OCI-LY7 (cell line): Measurements from ENCODE around the gene TKFC. TPM values are rescaled to one million over a fixed set of nuclear protein-coding genes. Genes with fewer than 3 reads are reported as not detected.

Source experiments
- BruUV-seq: library from RNA; stranded (reverse); fragments of 400-500 nt; replicated peaks from 2 replicates; lab custom pipeline; 2021; lab: Mats Ljungman, UMichigan
- CTCF ChIA-PET: fragments of 300-600 bp; sonication (Branson Sonifier 250); formaldehyde crosslinking; loops from one replicate; lab custom pipeline; 2022; ENCODE audit warnings: antibody characterized with exemption; ENCODE audit not compliant: unreplicated experiment; lab: Charles Lee
- POLR2A ChIA-PET: fragments of 300-600 bp; sonication (Branson Sonifier 250); formaldehyde crosslinking; loops from one replicate; lab custom pipeline; 2022; ENCODE audit warnings: antibody characterized with exemption; lab: Charles Lee
- DNase-seq: peaks from one replicate; pipeline ENCODE4 v3.0.0-alpha.2; 2015; ENCODE audit warnings: low spot score
- H2AFZ ChIP-seq: fragments of 200-600 bp; sonication (generic), shearing (Covaris generic); 2 replicates; pipeline ENCODE4 v1.6.1; 2014; ENCODE audit warnings: mild to moderate bottlenecking, antibody characterized with exemption, low read length, moderate library complexity
- H3K27ac ChIP-seq: fragments of 200-600 bp; sonication (generic); 2 replicates; pipeline ENCODE4 v1.5.1; 2014; ENCODE audit warnings: mixed run types, low read depth, mild to moderate bottlenecking, moderate library complexity, low read length, inconsistent platforms; ENCODE audit not compliant: poor library complexity, severe bottlenecking
- H3K36me3 ChIP-seq: fragments of 200-600 bp; sonication (generic); 2 replicates; pipeline ENCODE4 v1.6.1; 2014; ENCODE audit warnings: mild to moderate bottlenecking, antibody characterized with exemption, low read length, moderate library complexity, mixed read lengths; ENCODE audit not compliant: insufficient read depth
- H3K4me1 ChIP-seq: fragments of 200-600 bp; sonication (generic); 2 replicates; pipeline ENCODE4 v1.5.1; 2014; ENCODE audit warnings: mild to moderate bottlenecking, low read length; ENCODE audit not compliant: insufficient read depth, poor library complexity, severe bottlenecking
- H3K4me2 ChIP-seq: fragments of 200-600 bp; sonication (generic); 2 replicates; pipeline ENCODE4 v1.6.1; 2014; ENCODE audit warnings: mild to moderate bottlenecking, low read length
- H3K4me3 ChIP-seq: fragments of 200-600 bp; sonication (generic); 2 replicates; pipeline ENCODE4 v1.5.1; 2014; ENCODE audit warnings: mild to moderate bottlenecking, low read depth, low read length; ENCODE audit not compliant: poor library complexity, severe bottlenecking
- H3K79me2 ChIP-seq: fragments of 200-600 bp; sonication (generic); 2 replicates; pipeline ENCODE4 v1.6.1; 2016; ENCODE audit warnings: low read depth, mild to moderate bottlenecking, low read length, moderate library complexity, mixed read lengths; ENCODE audit not compliant: insufficient read depth
- H3K9me2 ChIP-seq: fragments of 200-600 bp; sonication (generic); 2 replicates; pipeline ENCODE4 v1.6.1; 2016; ENCODE audit warnings: mild to moderate bottlenecking, low read length, mixed read lengths; ENCODE audit not compliant: insufficient read depth
- H3K9me3 ChIP-seq: fragments of 200-600 bp; sonication (generic); 2 replicates; pipeline ENCODE4 v1.6.1; 2014; ENCODE audit warnings: mild to moderate bottlenecking, mixed run types, low read length, mixed read lengths
- H4K20me1 ChIP-seq: fragments of 200-600 bp; sonication (generic); 2 replicates; pipeline ENCODE4 v1.6.1; 2014; ENCODE audit warnings: mild to moderate bottlenecking, antibody characterized with exemption, low read length, moderate library complexity, mixed read lengths; ENCODE audit not compliant: insufficient read depth
- EZH2phosphoT487 ChIP-seq: fragments of 200-600 bp; sonication (generic); IDR thresholded peaks from 2 replicates; pipeline ENCODE4 v1.6.1; 2018; ENCODE audit warnings: low read depth, borderline replicate concordance, mild to moderate bottlenecking, mixed run types, antibody characterized with exemption, low read length, moderate library complexity, mixed read lengths
- intact Hi-C: fragments of 100-400 bp; cut with micrococcal nuclease; formaldehyde crosslinking; loops from one replicate; pipeline ENCODE4 v1.10.0; 2022; ENCODE audit not compliant: unreplicated experiment
- total RNA-seq, 2 experiments: library from RNA; depleted of rRNA in 1 of 2; stranded (reverse); fragments of >200 nt in 1 of 2; shearing (Covaris generic) in 1 of 2; gene quantifications; 2 replicates each; pipeline ENCODE4 v1.2.3, GENCODE V29; 2014 to 2022
- TF ChIP-seq, protein P1 (sequence below): fragments of 200-600 bp; sonication (generic); conservative IDR thresholded peaks from 2 replicates; pipeline ENCODE4 v1.5.1; 2014; ENCODE audit warnings: mild to moderate bottlenecking, antibody characterized with exemption, low read length, moderate library complexity, mixed read lengths

Gene TKFC
- total RNA-seq, 2 experiments from 2014 or later = 77.8 to 166 TPM

DNA sequence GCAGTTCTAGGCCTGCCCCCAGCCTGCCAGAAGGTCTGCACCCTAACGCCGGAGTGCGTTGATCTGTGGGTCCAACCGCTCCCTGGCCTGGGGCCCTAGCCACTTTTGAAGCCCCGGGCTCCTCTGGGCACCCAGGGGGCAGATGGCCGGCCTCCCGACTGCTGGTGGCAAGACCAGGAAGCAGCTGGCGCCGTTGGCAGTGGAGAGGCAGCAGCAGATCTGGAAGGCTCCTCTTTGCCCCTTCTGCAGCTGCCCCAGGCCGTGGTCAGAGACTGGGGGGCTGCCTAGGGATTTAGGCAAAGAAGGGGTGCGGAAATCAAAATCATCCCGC lies 37.5 kb upstream of the TKFC start:
- H4K20me1 ChIP-seq = no peaks in the 10 kb centered on the region
- no peaks in the 10 kb centered on the region for H3K9me2 ChIP-seq
- H3K79me2 ChIP-seq = no peaks in the 10 kb centered on the region
- H3K4me1 ChIP-seq = peaks cover 24% of the 10 kb centered on the region
- DNase-seq = no peak
- TF ChIP-seq, protein P1, sequence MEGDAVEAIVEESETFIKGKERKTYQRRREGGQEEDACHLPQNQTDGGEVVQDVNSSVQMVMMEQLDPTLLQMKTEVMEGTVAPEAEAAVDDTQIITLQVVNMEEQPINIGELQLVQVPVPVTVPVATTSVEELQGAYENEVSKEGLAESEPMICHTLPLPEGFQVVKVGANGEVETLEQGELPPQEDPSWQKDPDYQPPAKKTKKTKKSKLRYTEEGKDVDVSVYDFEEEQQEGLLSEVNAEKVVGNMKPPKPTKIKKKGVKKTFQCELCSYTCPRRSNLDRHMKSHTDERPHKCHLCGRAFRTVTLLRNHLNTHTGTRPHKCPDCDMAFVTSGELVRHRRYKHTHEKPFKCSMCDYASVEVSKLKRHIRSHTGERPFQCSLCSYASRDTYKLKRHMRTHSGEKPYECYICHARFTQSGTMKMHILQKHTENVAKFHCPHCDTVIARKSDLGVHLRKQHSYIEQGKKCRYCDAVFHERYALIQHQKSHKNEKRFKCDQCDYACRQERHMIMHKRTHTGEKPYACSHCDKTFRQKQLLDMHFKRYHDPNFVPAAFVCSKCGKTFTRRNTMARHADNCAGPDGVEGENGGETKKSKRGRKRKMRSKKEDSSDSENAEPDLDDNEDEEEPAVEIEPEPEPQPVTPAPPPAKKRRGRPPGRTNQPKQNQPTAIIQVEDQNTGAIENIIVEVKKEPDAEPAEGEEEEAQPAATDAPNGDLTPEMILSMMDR = no peak
- no peak for TF ChIP-seq EZH2phosphoT487
- intact Hi-C loops = no loop called here
- H3K9me3 ChIP-seq = no peaks in the 10 kb centered on the region
- CTCF ChIA-PET = no interaction called here
- H2AFZ ChIP-seq = no peak overlapping the region
- H3K4me2 ChIP-seq = peak overlapping the region; percentile 82
- no peak overlapping the region for H3K27ac ChIP-seq
- POLR2A ChIA-PET = interaction anchor here (0.9 to 1.4 kb wide), 2 partner anchors 40 to 67 kb away, joined by 3 to 5 read pairs; partner anchors contain the start of gene TMEM138
- peaks cover 38% of the 10 kb centered on the region for H3K36me3 ChIP-seq
- BruUV-seq = no TSS peak
- H3K4me3 ChIP-seq = peak overlapping the region; percentile 68

DNA sequence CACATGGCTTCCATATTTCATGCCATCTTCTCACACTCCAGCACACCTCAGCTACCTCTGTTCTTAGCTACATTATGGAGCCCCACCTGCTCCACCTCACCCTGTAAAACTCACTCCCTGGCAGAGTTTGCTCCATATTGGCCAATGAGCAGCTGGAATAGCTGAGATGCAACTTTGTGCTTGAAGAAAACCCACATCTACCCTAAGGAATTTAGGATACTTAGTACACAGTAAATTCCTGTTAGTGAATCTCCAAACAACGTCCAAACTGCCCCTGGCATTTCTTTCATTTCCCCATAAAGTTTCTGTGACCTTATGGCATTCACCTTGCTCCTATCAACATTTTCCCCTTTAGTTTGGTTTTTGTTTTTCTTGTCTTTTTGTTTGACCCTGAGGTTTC lies 35.7 kb upstream of the TKFC start:
- ChIA-PET POLR2A (interaction anchor here (0.6 kb wide), 1 partner anchor 9 kb away, joined by 7 read pairs; no protein-coding TSS in a partner anchor), CTCF (no interaction called here)
- Histone ChIP-seq H3K79me2 (no peaks in the 10 kb centered on the region), H3K27ac (no peak overlapping the region), H3K4me2 (no peak overlapping the region), H3K4me3 (no peak overlapping the region), H2AFZ (no peak overlapping the region), H3K9me2 (no peaks in the 10 kb centered on the region), H3K9me3 (no peaks in the 10 kb centered on the region), H3K4me1 (peaks cover 24% of the 10 kb centered on the region), H3K36me3 (peaks cover 55% of the 10 kb centered on the region), H4K20me1 (no peaks in the 10 kb centered on the region; the same call in 1 of the 2 replicates)
- BruUV-seq = no TSS peak
- no peak for DNase-seq
- TF ChIP-seq, protein P1 = no peak
- TF ChIP-seq EZH2phosphoT487 = no peak
- intact Hi-C loops = no loop called here

DNA sequence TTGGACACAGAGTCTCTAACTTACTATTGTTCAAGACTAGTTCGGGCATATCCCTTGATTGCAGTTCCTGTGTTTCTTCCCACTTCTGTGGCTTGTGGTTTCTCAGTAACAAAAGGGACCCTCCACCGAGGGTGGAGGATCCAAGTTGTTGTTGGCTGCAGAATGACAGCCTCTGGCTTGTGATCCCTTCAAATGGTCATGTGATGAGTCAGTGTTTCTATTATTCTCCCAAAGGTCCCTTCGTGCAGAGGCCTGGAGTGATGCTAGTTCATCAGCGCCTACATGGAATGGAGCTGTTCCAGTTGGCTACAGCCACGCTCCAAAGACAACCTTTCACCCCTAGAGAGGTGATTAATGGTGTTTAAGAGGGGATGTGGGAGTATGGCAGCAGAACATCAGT lies 35.3 kb upstream of the TKFC start:
- Histone ChIP-seq H3K4me1 (peaks cover 24% of the 10 kb centered on the region), H3K79me2 (no peaks in the 10 kb centered on the region), H3K9me3 (no peaks in the 10 kb centered on the region), H3K9me2 (no peaks in the 10 kb centered on the region), H3K27ac (no peak overlapping the region), H3K4me3 (no peak overlapping the region), H4K20me1 (no peaks in the 10 kb centered on the region; the same call in 1 of the 2 replicates), H2AFZ (no peak overlapping the region), H3K36me3 (peaks cover 59% of the 10 kb centered on the region), H3K4me2 (no peak overlapping the region)
- POLR2A ChIA-PET = interaction anchor here (0.6 kb wide), 1 partner anchor 10 kb away, joined by 7 read pairs; no protein-coding TSS in a partner anchor
- no TSS peak for BruUV-seq
- intact Hi-C loops = no loop called here
- TF ChIP-seq, protein P1 = no peak
- no peak for TF ChIP-seq EZH2phosphoT487
- DNase-seq = no peak
- CTCF ChIA-PET = no interaction called here
